Activated CD4-positive, alpha-beta T cell treated with anti-CD3 and anti-CD28 coated beads, Interleukin-2, amount 50 U/mL, for 1 hour (primary cell): ENCODE results near the gene NELFCD.

ENCODE experiments used
- DNase-seq: peaks from one replicate; pipeline ENCODE4 v3.0.0-alpha.2; 2020

NELFCD gene

DNA sequence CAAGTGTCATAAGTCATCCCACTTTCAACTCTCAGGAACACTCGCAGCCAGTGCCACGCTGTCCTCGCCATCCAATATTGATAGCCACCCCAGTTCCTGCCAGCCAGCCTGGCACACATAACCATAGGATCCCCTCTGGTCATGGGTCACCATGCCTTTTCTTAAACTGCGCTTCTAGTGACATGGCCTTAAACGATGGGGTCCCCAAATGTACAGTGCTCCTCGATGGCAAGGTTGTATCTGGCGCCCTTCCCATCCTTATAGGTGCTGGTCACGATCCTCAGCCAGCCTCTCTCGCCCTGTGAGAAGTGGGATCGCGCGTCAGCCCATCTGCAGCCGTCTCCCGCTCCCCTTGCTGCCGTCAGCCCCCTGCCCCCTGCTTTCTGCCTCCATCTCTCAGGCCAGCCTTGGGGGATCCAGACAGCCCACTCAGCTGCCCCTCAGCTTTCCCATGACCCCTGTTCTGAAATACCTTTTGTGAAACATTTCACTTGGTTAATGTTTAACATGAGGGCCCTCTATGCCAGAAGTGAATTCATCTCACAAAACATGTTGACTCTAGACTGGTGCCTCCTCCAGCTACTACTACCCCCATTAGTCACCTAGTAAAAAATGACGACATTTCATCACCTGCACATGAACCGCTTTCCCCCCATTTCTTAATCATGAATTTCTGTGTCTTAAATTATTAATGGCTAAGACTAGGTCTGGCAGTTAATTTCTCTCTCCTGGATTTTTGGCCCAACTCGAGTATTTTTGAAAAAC is 14.6 kb downstream of the NELFCD start:
- DNase-seq = no peak

DNA sequence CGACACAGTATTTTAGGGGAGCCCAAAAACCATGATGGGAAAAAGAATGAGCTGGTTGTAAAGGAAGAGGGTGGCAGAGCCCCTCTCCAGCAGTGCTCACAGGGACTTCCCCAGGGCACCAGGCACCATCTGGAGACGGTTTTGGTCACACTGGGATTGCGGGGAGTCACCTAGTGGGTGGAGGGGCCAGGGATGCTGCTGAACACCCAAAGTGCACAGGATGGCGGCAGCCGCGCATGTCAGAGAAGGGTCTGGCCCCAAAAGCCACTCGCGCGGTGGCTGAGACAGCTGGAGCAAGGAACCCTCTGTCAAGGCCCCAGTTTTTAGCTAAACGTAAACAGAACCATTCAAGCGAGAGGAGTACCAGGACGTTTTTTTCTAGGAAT is 15.2 kb downstream of the NELFCD start:
- DNase-seq = no peak

DNA sequence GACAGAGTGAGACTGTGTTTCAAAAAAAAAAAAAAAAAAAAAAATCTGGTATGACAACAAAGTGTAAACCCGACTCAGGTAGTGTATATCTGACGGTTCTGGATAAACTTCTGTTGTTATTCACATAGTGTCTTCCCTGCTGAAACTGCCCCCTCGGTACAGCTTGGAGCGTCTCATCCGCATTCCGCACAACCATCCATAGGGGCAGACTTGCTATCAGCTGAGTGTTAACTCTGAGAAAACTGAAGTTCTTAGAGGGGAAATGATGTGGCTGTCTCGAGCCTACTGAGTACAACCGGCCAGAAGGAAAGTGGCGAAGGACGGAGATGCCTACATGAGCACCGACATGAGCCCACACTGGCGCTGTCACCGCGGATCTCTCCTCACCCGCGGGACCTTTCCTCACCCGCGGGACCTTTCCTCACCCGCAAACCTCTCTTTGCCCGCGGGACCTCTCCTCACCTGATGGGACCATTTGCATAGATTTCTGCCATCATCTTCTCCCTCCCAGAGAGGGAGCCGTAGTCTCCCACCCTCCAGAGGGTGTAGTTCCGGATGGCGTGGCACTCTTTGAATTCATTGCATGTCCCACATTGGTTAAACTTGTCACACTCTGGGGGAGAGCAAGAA is 16.2 kb downstream of the NELFCD start:
- no peak for DNase-seq

DNA sequence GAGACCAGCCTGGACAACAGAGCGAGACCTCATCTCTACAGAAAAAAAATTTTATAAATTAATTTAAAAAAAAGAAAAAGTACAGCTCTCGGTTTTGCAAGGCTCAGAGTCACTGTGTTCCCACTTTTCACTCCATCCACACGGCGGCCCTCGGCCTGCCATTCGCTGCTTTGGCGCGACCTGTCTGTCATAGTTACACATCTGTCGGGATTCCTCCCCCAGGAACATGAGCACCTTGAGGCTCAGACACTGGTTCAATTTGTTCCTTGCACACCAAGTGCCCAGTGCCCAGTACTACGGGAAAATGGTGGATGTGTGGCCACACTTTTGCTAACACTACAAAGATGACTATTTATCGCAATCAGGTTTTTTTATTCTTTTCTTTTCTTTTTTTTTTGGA is 17.6 kb downstream of the NELFCD start:
- DNase-seq = no peak

DNA sequence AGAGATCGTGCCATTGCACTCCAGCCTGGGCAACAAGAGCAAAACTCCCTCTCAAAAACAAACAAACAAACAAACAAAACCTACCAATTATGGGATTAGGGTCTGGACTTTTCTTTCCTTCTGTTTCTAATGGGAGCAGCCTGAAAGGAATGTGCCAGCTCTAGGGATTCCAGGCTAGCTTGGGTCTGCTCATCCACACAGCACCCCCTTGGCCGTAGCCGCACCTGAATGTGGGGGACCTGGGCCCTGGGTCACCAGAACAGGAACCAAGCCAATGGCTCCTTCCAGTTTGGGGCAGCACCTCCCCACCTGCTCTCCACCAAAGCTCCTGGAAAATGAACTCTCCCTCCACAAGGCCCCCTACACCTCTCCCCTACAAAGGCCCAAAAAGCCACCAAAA is 19.3 kb downstream of the NELFCD start:
- no peak for DNase-seq

DNA sequence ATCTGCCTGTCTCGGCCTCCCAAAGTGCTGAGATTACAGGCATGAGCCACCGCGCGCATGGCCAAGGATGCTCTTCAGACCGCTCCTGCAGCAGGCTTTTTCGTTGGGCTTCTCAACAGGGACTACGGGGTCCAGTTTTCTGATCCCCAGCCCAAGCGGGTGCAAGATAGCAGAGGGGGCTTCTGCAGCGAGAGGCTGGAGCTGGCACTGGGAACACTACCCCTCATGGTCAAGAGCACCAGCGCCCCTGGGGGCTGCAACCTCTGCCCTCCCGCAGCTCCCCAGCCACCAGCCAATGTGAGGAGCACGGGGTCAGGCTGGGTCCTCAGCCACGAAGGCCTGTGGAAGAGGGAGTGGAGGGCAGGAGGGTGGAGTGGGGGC is 20.0 kb downstream of the NELFCD start:
- no peak for DNase-seq

DNA sequence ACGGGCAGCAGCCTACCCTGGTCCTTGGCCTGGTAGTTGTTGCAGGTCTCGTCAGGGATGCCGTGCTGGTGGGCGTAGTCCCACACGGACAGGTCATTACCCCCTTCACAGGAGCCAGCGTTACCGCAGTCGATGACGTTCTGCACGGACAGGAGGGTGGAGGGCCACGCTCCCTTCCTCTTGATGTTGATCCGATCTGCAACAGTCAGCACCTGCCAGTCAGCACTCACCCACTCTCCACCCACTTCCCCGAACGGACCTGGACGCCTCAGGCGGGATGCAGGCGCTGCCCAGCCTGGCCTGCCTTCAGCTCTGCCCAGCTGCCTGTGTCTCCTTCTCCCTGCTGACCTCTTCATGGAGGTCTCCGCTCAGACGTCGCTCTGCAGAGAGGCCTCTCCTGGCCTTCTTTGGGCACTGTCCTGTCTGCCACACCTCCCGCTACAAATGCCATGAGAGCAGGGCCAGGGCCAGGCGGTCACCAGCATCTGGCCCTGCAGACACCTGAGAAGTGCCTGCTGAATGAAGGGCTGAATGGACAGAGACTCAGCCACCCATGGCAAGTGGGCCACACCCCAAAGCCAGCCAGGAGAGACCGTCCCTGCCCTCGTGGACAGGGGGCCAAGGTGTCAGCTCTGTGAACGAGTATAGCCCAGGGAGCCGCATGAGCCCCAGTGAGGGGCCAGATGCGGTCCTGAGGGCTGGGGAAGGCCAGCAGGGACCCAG is 20.6 kb downstream of the NELFCD start:
- DNase-seq = no peak

DNA sequence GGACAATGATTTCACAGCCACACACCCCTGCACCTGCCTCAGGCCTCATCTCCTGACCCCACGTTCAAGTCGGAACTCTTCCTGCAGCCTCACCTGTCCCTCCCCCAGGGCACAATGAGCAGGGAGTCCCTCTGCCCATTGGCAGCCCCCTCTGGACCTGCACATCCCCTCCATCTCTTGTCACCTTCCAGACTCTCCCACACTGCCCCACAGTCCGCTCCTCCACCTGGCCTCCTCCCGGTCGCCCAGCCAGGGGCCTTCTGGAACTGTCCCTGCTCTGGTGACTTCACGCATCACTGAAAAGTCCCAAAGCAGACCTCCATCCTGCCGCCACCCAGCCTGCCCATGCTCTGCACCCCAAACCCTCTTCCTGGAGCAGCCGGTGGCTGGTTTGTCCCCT is 21.3 kb downstream of the NELFCD start:
- DNase-seq = no peak

DNA sequence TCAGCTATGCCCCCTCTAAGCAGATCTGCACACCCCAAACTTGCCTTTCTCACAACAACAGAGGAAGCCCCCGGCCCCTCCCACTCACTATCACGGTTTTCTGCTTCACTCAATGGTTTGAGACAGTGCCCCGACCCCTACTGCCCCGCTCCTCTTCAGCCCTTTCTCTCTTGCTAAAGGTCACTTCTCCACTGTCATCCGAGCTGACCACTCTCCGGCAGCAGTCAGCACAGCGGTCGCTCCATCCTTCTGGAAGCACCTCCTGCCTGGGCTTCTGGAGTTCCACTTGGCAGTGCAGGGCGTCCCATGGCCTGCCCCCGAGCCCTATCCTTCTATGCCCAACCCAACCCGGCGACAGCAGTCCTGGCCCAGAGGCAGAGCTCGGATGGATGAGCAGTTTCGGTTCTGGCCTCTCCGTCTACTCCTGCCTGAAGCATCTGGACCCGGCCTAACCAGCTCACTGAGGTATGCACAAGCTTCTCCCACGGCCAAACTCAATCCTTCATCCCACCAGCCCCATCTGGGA is 21.9 kb downstream of the NELFCD start:
- no peak for DNase-seq

DNA sequence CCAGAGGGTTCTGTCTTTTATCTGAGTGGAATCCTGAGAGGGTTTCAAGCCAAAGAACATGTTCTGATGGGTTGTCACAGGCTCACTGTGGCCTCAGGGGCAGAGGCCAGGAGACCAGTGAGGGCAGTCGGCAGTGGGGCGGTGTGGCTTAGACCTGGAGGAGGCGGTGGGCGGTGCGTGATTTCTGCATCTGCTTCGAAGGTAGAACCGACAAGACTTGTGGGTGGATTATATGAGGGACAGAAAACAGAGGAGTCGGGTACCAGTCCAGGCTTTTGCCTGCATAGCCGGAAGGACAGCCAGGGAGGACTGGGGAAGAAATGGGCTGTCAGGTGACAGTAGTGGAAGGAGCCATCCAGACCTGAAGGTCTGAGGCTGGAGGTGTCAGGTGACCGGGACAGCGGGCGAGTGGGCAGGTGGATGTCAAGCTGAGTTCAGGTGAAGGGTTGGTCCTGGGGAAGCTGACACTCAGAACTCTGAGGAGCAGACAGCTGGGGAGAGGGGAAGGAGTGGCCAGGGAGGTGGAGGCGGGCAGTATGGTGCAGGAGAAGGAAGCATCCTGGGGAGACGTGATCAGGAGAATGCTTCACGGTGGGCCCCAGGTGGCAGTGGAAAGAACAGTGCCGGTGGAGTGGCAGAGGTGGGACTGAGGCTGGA is 22.9 kb downstream of the NELFCD start:
- DNase-seq = no peak

DNA sequence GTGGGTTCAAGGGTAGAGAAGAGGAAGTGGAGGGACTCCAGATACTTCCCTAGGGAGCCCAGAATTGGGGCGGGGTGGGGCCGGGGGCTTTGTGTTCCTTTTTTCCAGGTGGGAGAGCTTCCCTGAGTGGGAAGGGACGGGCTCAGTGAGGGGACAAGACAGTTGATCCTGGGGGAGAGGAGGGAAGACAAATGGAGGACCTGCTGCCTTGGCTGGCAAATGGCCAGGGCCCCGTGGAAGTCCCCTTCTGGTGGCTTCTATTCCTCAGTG is 23.4 kb downstream of the NELFCD start:
- DNase-seq = peak; percentile 49

DNA sequence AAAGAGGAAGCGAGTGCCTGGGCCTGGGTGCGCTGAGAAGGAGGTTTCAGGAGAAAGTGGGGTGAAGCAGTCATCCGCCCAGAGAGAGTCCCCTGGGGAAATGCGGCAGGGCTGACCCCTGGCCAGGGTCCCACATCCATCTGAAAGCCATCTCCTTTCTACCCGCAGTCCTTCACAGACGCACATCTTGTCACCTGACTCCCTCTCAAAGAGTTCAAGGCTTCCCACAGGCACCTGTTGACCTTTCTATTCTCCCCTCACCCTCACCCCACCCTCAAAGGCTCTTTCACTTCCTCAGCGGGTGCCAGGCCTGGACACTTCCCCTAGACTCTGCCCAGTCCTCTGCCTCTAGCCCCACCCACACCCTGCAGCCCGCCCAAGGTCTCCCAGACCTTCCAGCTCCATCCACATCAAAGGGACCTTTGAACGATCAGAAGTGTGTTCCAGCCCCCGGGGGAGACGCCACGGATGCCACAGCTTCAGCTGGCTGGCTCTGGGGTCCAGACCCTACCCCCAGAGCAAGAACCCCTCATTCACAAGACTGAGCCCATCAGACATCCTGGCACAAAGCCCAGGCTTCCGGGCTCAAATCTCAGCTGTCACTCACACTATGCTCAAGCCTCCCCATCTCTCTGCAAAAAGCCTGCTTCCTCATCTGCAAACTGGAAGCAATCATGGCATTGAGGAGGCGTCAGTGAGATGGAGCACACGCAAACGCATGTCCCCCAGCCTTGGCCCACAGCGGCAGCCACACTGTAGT is 23.9 kb downstream of the NELFCD start:
- DNase-seq = no peak

DNA sequence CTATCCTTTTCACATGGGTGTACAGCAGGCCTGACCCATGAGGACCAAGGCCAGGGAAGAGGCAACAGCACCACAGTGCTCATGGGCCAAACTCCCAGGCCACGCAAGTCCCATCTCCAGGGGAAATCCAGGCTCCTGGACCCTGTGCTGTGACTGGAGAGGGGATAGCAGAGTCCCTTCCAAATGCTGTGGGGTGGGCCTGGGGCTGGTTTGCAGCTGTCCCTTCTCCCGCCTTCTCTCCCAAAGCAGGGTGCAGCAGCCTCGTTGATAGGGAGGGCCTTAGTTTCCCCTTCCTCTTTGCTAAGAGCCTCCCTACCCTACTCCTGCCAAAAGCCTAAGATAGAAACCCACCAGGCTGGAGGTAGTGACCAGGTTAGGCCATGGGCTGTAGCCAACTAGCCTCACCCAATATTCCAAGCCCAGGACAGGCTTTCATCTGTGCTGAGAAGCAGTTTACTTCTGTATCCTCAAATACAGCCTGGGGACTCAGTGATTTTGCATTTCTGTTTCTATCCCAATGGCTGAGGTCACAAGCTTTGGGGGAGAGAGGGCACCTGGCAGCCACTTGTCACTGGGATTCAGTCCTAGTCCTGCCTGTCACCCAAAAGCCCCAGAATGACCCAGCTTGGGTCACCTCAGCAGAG is 24.6 kb downstream of the NELFCD start:
- DNase-seq = no peak

DNA sequence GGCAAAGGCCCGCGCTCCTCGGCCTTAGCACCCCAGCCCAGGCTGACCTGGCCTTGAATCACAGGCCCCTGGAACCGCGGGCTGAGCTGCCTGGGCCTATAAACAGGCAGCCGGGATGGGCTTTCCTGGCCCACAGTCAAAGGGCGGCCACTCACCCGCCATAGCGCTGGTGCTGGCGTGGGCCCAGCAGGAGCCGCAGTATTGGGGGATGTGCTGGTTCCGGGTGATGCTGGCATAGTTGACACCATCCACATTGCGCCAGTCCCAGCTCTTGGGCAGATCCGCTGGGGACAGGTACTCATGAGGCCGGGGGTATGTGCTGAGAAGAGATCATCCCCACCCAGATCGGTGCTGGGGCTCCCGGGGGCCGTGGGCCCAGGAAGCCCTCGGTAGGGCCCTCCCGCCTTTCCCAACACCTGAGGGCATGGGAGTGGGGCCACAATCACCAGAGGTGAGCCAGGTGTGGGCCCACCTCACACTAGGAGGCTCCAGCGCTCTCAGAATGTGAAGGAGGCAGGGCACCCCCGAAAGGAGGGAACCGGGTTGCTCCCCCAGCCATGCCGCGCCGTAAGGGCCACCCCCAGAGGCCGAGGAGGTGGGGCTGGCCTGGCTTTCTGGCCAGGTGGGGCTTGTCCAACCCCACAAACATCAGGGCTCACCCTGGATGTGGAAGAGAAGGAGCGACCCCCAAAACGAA is 25.3 kb downstream of the NELFCD start:
- no peak for DNase-seq

DNA sequence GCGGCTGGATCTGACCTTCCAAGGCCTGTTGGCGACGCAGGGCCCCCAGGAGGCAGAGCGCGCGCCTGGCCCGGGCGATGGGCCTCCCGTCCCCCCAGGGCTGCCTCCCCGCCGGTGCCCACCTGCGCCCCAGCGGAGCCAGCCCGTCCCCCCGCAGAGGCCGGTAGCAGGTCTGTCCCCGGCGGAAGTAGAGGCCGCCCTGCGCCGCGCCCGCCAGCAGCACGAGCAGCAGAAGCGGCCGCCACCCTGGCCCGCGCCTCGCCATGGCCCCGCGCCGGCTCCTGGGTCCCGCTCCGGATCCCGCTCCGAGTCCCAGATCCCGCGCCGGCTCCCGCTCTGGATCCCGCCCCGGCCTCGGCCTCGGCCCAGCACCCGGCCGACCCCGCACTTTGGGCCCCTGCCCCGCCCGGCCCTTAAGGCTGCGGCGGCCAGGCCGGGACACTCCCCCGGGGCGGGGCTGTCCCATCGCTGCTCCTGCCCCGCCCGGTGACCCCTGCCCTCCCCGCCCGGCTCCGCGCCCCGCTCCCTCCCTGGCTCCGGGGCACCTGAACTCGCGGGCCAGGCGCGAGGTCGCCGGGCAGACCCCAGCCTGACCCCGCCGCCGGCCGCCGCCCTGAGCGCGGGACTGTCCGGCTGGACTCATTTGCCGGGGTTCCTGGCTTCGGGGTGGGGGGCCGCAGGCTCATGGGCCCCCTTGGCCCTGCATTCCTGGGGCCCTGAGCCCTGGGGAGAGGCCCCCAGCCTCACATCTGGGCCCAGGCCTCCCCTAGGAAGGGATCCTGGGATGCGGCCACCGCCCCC is 26.0 kb downstream of the NELFCD start, which contains the start of gene CTSZ:
Gene CTSZ (minus strand): TSS at position 391 of the 801 bp plus-strand sequence. CDS start 126 bp downstream, at position 265.
- DNase-seq = peak; percentile 23

DNA sequence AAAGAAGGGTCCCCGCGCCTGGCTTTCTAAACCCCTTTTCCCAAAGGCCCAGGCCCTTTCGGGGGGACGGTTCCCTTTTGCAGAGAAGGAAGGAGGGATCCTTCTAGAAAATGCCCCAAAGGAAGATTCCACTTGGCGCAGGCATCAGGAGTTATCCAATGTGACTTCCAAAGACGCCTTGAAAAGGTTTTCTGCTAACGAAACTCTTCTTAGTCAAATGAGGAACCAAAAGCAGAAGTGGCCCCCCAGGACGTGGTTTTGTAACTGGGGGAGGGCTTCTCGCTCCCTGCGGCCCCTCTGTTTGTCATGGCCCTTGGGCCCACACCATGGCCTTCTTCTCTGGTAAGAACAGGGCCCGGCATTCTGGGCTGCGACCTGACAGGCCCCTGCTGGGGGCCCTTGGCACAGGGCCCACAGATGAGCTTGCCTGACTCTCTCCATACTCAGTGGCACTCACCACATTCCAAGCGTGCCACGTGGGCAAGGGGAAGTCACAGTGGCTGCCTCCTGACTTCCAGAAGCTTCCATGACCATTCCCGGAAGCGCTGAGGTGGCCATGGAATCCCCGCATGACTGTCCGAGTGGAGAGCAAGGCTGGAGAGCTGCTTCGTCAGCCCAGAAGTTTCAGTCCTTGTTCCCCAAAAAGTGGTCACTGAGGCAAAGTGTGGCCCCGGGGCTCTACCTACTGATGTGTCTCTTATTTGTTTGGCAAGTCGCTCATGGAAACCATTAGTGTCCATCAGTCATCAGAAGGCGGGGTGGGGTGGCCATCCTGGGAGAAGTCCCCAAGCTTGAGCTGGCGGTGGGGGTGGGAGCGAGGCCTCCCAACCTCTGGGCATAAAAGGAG is 26.8 kb downstream of the NELFCD start:
- no peak for DNase-seq

DNA sequence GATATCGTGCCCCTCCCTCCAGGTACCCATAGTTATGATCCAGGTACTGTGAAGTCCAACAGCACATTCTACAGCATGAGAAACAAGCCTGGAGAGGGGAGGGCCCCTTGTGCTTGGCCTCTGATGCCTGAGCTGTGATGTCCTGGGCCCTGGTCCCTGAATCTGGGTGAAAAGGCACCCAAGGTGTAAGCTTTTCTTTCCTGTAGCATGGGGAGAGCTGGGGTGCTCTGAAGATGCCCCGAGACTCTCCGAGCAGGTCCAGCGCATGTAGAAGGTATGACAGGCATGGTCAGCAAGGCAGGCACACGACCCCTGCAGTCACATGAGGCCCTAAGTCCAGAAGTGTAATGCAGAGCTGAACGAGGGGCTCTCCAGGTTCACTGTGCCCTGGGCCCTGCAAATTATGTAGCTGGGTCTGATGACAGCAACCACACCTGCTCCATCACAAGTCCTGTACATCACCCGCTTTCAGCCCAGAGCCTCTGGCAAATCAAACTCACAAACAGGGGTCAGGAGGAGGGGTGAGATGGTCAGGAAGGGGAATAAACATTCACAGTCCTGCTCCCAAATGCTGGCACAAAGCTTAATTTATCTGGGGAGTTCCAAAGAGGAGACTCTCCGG is 27.8 kb downstream of the NELFCD start:
- no peak for DNase-seq

DNA sequence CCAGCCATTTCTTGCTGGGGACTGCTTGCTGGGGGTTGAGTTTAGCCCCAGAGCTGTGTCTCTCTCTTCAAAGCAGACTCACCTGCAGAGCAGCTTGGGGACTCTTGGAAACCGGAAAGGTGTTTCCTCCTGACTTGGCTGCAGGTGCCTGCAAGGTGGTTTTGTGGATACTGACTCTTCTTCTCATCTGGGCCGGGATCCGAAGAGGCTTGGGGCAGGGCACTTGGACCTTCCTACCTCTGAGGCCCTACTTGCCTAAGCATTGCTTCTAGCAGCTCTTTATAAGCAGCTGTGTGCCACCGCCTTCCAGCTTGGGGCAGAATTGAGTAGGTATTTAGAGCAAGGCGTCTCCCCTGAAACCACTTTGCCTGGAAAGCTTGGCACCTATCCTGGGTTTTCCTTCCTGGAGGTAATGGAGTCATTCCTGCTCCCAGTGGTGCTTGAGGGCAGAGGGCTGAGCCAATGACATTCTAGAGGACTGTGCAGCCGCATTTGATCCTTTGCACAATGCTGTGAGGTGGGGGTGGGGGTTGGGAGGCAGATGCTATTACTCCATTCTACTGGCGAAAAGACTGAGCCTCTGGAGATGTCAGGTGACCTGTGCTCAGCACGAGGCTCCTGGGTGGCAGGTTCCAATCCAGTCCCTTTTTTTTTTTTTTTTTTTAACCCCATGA is 29.4 kb downstream of the NELFCD start:
- DNase-seq = no peak
